GM12865 (cell line): ENCODE measurements around the gene KLF1.

ENCODE experiments used
- DNase-seq: peaks from one replicate; pipeline ENCODE4 v3.0.0; 2010; ENCODE audit warnings: low read depth
- H3K4me3 ChIP-seq: 2 replicates; pipeline ENCODE4 v1.5.1; 2011; ENCODE audit warnings: mild to moderate bottlenecking, low read depth, low read length, control low read depth
- CTCF ChIP-seq: IDR thresholded peaks from 2 replicates; pipeline ENCODE4 v1.5.1; 2011; ENCODE audit warnings: low read length, control low read depth, low read depth, inconsistent platforms; ENCODE audit not compliant: insufficient read depth; ENCODE audit errors: missing control alignments

Gene KLF1

GRCh38 chr19:12886969-12887747 lies at the start of gene KLF1:
Gene KLF1, minus strand, starts transcription at chr19:12887201. Its CDS starts 61 bp downstream, at chr19:12887140.
- DNase-seq: no peak
- H3K4me3 ChIP-seq: no peak within 1 kb of the TSS

DNA sequence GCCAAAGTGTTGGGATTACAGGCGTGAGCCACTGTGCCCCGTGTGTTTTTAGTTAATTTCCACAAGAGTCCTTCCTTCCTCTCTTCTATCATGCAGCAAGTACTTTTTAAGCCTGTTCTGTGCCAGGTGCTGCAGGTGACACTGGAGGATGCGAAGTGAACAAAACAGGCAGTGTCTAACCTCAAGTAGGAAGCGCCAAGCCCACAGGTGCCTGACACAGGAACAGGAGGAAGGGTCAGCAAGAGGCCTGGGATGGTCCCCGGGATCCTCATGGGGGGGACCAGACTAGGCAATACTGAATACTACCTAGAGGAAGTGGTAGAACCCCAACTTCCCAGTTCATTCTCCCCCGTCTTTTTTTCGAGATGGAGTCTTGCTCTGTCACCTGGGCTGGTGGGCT lies 49.6 kb upstream of the KLF1 start:
- no peak for TF ChIP-seq CTCF
- no peak for DNase-seq
- no peak overlapping the region for H3K4me3 ChIP-seq

More at GRCh38 chr19:12886969-12887747, at the start of gene KLF1:
- TF ChIP-seq CTCF: no peak

DNA sequence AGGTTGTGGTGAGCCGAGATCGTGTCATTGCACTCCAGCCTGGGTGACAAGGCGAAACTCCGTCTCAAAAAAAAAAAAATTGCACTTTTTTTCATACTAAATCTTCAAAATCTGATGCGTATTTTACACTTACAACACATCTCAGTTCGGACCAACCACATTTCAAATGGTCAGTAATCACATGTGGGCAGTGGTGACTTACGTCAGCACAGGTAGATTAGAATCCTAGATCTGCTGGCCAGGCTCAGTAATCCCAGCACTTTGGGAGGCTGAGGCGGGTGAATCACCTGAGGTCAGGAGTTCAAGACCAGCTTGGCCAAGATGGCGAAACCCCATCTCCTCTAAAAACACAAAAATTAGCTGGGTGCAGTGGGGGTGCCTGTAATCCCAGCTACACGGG lies 48.1 kb upstream of the KLF1 start:
- no peak for DNase-seq
- no peak for TF ChIP-seq CTCF
- H3K4me3 ChIP-seq: no peak overlapping the region

GRCh38 chr19:12933287-12934072 lies 46.5 kb upstream of the KLF1 start, which contains the start of gene FARSA:
Gene FARSA, minus strand, starts transcription at chr19:12933711. Its CDS starts 15 bp downstream, at chr19:12933696.
- DNase-seq: peak; percentile 96
- peak within 1 kb of the TSS; percentile 62 for H3K4me3 ChIP-seq
- no peak for TF ChIP-seq CTCF

GRCh38 chr19:12932392-12933286 lies 45.6 kb upstream of the KLF1 start:
- DNase-seq: no peak
- peak overlapping the region; percentile 62 for H3K4me3 ChIP-seq
- no peak for TF ChIP-seq CTCF

DNA sequence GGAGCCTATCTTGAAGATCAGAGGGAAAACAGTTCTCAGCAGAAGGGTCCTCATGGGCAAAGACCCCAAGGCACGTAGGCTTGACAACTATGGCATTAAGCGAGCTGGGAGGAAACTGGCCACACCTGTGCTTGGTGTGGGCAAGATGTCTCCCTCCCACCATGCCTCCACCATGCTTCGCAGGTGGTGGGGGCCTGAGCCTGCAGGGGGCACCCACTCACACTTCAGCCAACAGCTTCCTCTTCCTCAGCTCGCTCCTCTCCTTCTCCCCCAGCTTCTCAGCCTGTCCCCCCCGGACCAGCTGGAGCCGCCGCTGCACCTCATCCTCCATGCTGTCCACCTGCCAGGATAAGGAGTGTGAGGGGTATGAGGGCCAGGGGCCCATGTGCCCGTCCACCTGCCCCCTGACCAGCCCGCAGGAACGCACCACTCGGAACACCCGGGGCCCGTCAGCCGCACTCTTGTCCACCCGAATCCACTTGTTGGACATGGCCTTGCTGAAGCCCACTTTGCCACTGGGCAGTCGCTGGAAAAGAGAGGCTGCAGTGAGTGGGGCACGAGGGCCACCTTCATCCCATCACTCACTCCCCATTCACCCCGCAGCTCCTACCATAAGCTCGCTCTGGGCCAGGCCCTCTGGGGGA lies 43.1 kb upstream of the KLF1 start:
- no peak for DNase-seq
- no peak overlapping the region for H3K4me3 ChIP-seq
- no peak for TF ChIP-seq CTCF
